ENCODE results near the gene ABHD17C. TPM values are rescaled to one million over a fixed set of nuclear protein-coding genes. Genes with fewer than 3 reads are reported as not detected.

Gene ABHD17C
- total and polyA plus RNA-seq, 2 of the 8 experiments (the other 6 are each of a cell fraction or from before 2014, with no cell fraction given), result 20.2 to 29.8 TPM

DNA sequence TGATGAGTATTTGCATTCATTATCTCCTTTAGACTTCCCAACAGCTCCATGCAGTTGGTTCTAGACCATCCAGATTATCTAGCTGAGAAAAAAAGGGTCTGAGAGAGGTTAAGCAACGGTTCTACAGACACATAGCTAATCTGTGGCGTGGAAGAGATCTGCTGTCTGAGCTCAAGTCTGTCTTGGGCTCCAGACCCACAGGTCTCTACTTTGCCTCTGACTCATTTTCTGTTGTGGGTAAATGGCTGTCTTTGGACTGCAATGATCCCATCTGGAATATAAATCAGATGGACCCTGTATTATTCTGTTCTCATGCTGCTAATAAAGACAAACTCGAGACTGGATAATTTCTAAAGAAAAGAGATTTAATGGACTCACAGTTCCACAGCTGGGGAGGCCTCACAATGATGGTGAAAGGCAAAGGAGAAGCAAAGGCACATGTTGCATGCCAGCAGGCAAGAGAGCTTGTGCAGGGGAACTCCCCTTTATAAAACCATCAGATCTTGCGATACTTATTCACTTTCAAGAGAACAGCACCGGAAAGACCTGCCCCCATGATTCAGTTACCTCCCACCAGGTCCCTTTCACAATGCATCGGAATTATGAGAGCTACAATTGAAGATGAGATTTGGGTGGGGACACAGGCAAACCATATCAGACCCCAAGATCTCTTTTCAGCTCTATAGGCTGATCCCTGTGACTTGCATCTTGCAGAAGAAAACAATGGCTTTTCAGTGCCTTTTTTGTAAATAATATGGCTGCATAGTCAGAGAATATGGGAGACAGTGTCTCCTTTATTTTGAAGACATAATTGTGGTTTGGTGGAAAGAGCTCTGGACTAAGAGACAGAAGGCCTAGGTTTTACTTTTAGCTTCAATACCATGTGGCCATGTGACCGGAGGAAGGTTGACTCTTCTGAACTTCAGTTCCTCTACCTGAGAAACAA, 108.7 kb downstream of the ABHD17C start:
- DNase-seq (ENCODE audit: low read depth in 1 of 2, low spot score in 2 of 2), result no peak
- H3K4me1 ChIP-seq (replicated peaks in 1 of 4; ENCODE audit: control insufficient read depth in 3 of 4, insufficient read depth in 4 of 4, low read length in 3 of 4), result peaks cover 0 to 6% (median 3%) of the 10 kb centered on the region in 4 experiments; a peak in 3 of 7 replicates
- no peak overlapping the region for H3K56ac ChIP-seq (replicated peaks; ENCODE audit: insufficient read length, low read depth, low read length)
- no peak for FAIRE-seq
- H3K27ac ChIP-seq (ENCODE audit: low read depth, low read length), result no peak overlapping the region
- H2BK15ac ChIP-seq (ENCODE audit: low read length), result no peak overlapping the region
- H2AK5ac ChIP-seq (ENCODE audit: low read depth, low read length), result no peak overlapping the region
- no peaks in the 10 kb centered on the region for H3K23me2 ChIP-seq (ENCODE audit: low read depth, low read length)
- no peak overlapping the region for H4K5ac ChIP-seq (ENCODE audit: insufficient read length, low read depth, low read length)
- no peaks in the 10 kb centered on the region for H4K20me1 ChIP-seq (replicated peaks in 1 of 2; ENCODE audit: control insufficient read depth in 1 of 2, insufficient read depth in 2 of 2, low read length in 2 of 2)
- no peak overlapping the region for H2BK120ac ChIP-seq (replicated peaks; ENCODE audit: low read depth, low read length)
- H3K79me2 ChIP-seq (ENCODE audit: control insufficient read depth in 1 of 2, insufficient read depth in 2 of 2, low read length in 2 of 2), result no peaks in the 10 kb centered on the region
- H2BK12ac ChIP-seq (ENCODE audit: low read depth, low read length), result no peak overlapping the region
- no peak overlapping the region for H3K14ac ChIP-seq (ENCODE audit: insufficient read length)
- H4K91ac ChIP-seq (replicated peaks; ENCODE audit: insufficient read length, low read length), result no peak overlapping the region
- no peaks in the 10 kb centered on the region for H3K36me3 ChIP-seq (ENCODE audit: control insufficient read depth in 2 of 4, insufficient read depth in 4 of 4, low read length in 3 of 4)
- H3K9me3 ChIP-seq (ENCODE audit: insufficient read depth in 2 of 2, low read depth in 1 of 2, low read length in 1 of 2), result no peaks in the 10 kb centered on the region
- H3K9ac ChIP-seq (replicated peaks in 1 of 4; ENCODE audit: extremely low read depth in 1 of 4, low read depth in 3 of 4, low read length in 3 of 4), result no peak overlapping the region
- no peak overlapping the region for H2BK5ac ChIP-seq (ENCODE audit: low read depth, low read length)
- no peak overlapping the region for H2BK20ac ChIP-seq (ENCODE audit: low read length)
- no peaks in the 10 kb centered on the region for H3K79me1 ChIP-seq (ENCODE audit: low read depth, low read length)
- H4K8ac ChIP-seq (ENCODE audit: extremely low read depth, insufficient read depth, low read length), result no peak overlapping the region
- 89% methylated on average over 7 of the region's 7 CpGs; no CpG with 5 or more reads in 1 of the 2 experiments for WGBS, 2 experiments (ENCODE audit: extremely low coverage in 1 of 2, insufficient coverage in 1 of 2, insufficient read length in 1 of 2, insufficient replicate concordance in 2 of 2, low coverage in 1 of 2, low lambda C conversion rate in 2 of 2, missing lambda C conversion rate in 1 of 2)
- CTCF ChIA-PET (ENCODE audit: partially characterized antibody), result interaction anchor here (0.6 to 7.0 kb wide), 9 partner anchors 10 to 462 kb away, joined by 3 to 31 read pairs (median 5); partner anchors contain the start of gene CEMIP
- TF ChIP-seq BRCA1 (IDR thresholded peaks at IDR 0.05; ENCODE audit: low read depth, low read length) (no peak), JUND (IDR thresholded peaks at IDR 0.05; ENCODE audit: low read length) (no peak), SP1 (IDR thresholded peaks at IDR 0.05; ENCODE audit: low read depth, low read length) (no peak), CHD1 (IDR thresholded peaks at IDR 0.05; ENCODE audit: low read depth, low read length) (no peak), FOSL1 (IDR thresholded peaks at IDR 0.05; ENCODE audit: insufficient read depth, low read depth, low read length) (no peak), SUZ12 (IDR thresholded peaks at IDR 0.05; ENCODE audit: low read length) (no peak), RNF2 (IDR thresholded peaks at IDR 0.05; ENCODE audit: borderline replicate concordance, low read depth, low read length, missing control alignments, poor library complexity, severe bottlenecking) (no peak), SP2 (IDR thresholded peaks at IDR 0.05; ENCODE audit: low read length) (no peak), SRF (IDR thresholded peaks at IDR 0.05; ENCODE audit: low read depth, low read length) (no peak)
- TF ChIP-seq, protein P1, sequence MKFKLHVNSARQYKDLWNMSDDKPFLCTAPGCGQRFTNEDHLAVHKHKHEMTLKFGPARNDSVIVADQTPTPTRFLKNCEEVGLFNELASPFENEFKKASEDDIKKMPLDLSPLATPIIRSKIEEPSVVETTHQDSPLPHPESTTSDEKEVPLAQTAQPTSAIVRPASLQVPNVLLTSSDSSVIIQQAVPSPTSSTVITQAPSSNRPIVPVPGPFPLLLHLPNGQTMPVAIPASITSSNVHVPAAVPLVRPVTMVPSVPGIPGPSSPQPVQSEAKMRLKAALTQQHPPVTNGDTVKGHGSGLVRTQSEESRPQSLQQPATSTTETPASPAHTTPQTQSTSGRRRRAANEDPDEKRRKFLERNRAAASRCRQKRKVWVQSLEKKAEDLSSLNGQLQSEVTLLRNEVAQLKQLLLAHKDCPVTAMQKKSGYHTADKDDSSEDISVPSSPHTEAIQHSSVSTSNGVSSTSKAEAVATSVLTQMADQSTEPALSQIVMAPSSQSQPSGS (IDR thresholded peaks at IDR 0.05; ENCODE audit: low read length), result no peak
- no peak overlapping the region for H3K18ac ChIP-seq (ENCODE audit: extremely low read depth, low read length)
- H3K23ac ChIP-seq (ENCODE audit: insufficient read length), result no peak overlapping the region
- H3K4me3 ChIP-seq (ENCODE audit: extremely low read depth in 1 of 4, insufficient read depth in 2 of 4, low read depth in 3 of 4, low read length in 4 of 4), result no peak overlapping the region
- no peak overlapping the region for H2AFZ ChIP-seq (ENCODE audit: low read length)
- no peak overlapping the region for H3K4me2 ChIP-seq (ENCODE audit: insufficient read depth in 1 of 2, low read depth in 2 of 2, low read length in 2 of 2)
- POLR2A ChIA-PET (ENCODE audit: partially characterized antibody), result no interaction called here
- peaks cover 0 to 2% (median 0%) of the 10 kb centered on the region in 4 experiments; a peak in 2 of 7 replicates for H3K27me3 ChIP-seq (replicated peaks in 1 of 4; ENCODE audit: control insufficient read depth in 3 of 4, extremely low read depth in 1 of 4, insufficient read depth in 3 of 4, low read length in 3 of 4)
- H3K4ac ChIP-seq (replicated peaks; ENCODE audit: insufficient read length, low read depth, low read length), result no peak overlapping the region

Data from H1 (cell line).